ENCODE results near the gene DSP. TPM values are rescaled to one million over a fixed set of nuclear protein-coding genes. Genes with fewer than 3 reads are reported as not detected.

Gene DSP
- total and polyA plus RNA-seq, 7 donors = 4.2 to 61.3 (median 5.0) TPM

GRCh38 chr6:7578516-7578915 lies 37.0 kb downstream of the DSP start:
- no peaks in the 10 kb centered on the region for H3K9me3 ChIP-seq
- no peaks in the 10 kb centered on the region for H3K36me3 ChIP-seq
- H3K4me1 ChIP-seq = no peaks in the 10 kb centered on the region
- H3K27me3 ChIP-seq = peaks cover 0 to 4% (median 0%) of the 10 kb centered on the region in 3 donors
- intact Hi-C loops (cut with DNase I) = no loop called here
- no peak for DNase-seq
- TF ChIP-seq EP300 (IDR thresholded peaks at IDR 0.05) (no peak), POLR2AphosphoS5 (IDR thresholded peaks at IDR 0.05) (no peak), POLR2A (IDR thresholded peaks at IDR 0.05) (no peak), CTCF (IDR thresholded peaks at IDR 0.05) (no peak)
- no peak overlapping the region for H3K4me3 ChIP-seq
- no peak overlapping the region for H3K27ac ChIP-seq
- WGBS, 2 donors = 0 to 47% methylated on average over 2 of the region's 2 CpGs

- no peaks in the 10 kb centered on the region for H3K36me3 ChIP-seq
- no peak for TF ChIP-seq POLR2AphosphoS5 (IDR thresholded peaks at IDR 0.05)
- TF ChIP-seq EP300 (IDR thresholded peaks at IDR 0.05) = no peak
- no peak for TF ChIP-seq CTCF (IDR thresholded peaks at IDR 0.05)
- no peak for TF ChIP-seq POLR2A (IDR thresholded peaks at IDR 0.05)
- no peak overlapping the region for H3K4me3 ChIP-seq
- no peaks in the 10 kb centered on the region for H3K4me1 ChIP-seq
- peaks cover 0 to 4% (median 0%) of the 10 kb centered on the region in 3 donors for H3K27me3 ChIP-seq
- no peaks in the 10 kb centered on the region for H3K9me3 ChIP-seq
- DNase-seq = no peak
- WGBS, 2 donors = 95 to 96% methylated on average over 2 of the region's 2 CpGs
- no peak overlapping the region for H3K27ac ChIP-seq
- intact Hi-C loops (cut with DNase I) = no loop called here
Measured at GRCh38 chr6:7578931-7579330, 37.5 kb downstream of the DSP start.

GRCh38 chr6:7579851-7580250 lies 38.4 kb downstream of the DSP start:
- Histone ChIP-seq H3K27ac (no peak overlapping the region), H3K4me3 (no peak overlapping the region), H3K4me1 (no peaks in the 10 kb centered on the region), H3K9me3 (no peaks in the 10 kb centered on the region), H3K27me3 (peaks cover 0 to 4% (median 0%) of the 10 kb centered on the region in 3 donors), H3K36me3 (no peaks in the 10 kb centered on the region)
- no peak for DNase-seq
- no peak for TF ChIP-seq CTCF (IDR thresholded peaks at IDR 0.05)
- TF ChIP-seq POLR2A (IDR thresholded peaks at IDR 0.05) = no peak
- TF ChIP-seq EP300 (IDR thresholded peaks at IDR 0.05) = no peak
- no peak for TF ChIP-seq POLR2AphosphoS5 (IDR thresholded peaks at IDR 0.05)
- WGBS, 2 donors = 96% methylated on average over 9 of the region's 9 CpGs
- intact Hi-C loops (cut with DNase I) = no loop called here

GRCh38 chr6:7580537-7580926 lies 39.1 kb downstream of the DSP start:
- H3K27ac ChIP-seq = no peak overlapping the region
- H3K4me1 ChIP-seq = no peaks in the 10 kb centered on the region
- H3K27me3 ChIP-seq = peaks cover 0 to 4% (median 0%) of the 10 kb centered on the region in 3 donors
- no peak for DNase-seq
- H3K36me3 ChIP-seq = no peaks in the 10 kb centered on the region
- WGBS, 2 donors = 90 to 93% methylated on average over 13 of the region's 13 CpGs
- intact Hi-C loops (cut with DNase I) = no loop called here
- no peaks in the 10 kb centered on the region for H3K9me3 ChIP-seq
- TF ChIP-seq POLR2AphosphoS5 (IDR thresholded peaks at IDR 0.05) (no peak), CTCF (IDR thresholded peaks at IDR 0.05) (no peak), POLR2A (IDR thresholded peaks at IDR 0.05) (no peak), EP300 (IDR thresholded peaks at IDR 0.05) (no peak)
- H3K4me3 ChIP-seq = no peak overlapping the region

- intact Hi-C loops (cut with DNase I) = no loop called here
- no peaks in the 10 kb centered on the region for H3K36me3 ChIP-seq
- peaks cover 0 to 4% (median 0%) of the 10 kb centered on the region in 3 donors for H3K27me3 ChIP-seq
- H3K4me3 ChIP-seq = no peak overlapping the region
- H3K9me3 ChIP-seq = no peaks in the 10 kb centered on the region
- TF ChIP-seq POLR2A (IDR thresholded peaks at IDR 0.05) (no peak), EP300 (IDR thresholded peaks at IDR 0.05) (no peak), POLR2AphosphoS5 (IDR thresholded peaks at IDR 0.05) (no peak), CTCF (IDR thresholded peaks at IDR 0.05) (no peak)
- no peak for DNase-seq
- 75 to 81% methylated on average over 14 of the region's 14 CpGs for WGBS, 2 donors
- no peaks in the 10 kb centered on the region for H3K4me1 ChIP-seq
- H3K27ac ChIP-seq = no peak overlapping the region
Measured at GRCh38 chr6:7580927-7581618, 39.6 kb downstream of the DSP start.

Data from sigmoid colon (tissue), 7 donors.